GM18511 (cell line): ENCODE measurements around the gene NRN1.
"Not testable (repeated sequence)": the region's sequence is repeated elsewhere in the genome, so short reads cannot be mapped to it uniquely, and the experiment has no call there.

Experiments used
- ATAC-seq: cut with Tn5 transposase; IDR thresholded peaks from one replicate; pipeline ENCODE4 v1.9.1; 2021; ENCODE audit warnings: mild to moderate bottlenecking, moderate library complexity; ENCODE audit not compliant: unreplicated experiment

The NRN1 gene

GRCh38 chr6:5984150-5985089 is 22.3 kb downstream of the NRN1 start:
- no peak for ATAC-seq

DNA sequence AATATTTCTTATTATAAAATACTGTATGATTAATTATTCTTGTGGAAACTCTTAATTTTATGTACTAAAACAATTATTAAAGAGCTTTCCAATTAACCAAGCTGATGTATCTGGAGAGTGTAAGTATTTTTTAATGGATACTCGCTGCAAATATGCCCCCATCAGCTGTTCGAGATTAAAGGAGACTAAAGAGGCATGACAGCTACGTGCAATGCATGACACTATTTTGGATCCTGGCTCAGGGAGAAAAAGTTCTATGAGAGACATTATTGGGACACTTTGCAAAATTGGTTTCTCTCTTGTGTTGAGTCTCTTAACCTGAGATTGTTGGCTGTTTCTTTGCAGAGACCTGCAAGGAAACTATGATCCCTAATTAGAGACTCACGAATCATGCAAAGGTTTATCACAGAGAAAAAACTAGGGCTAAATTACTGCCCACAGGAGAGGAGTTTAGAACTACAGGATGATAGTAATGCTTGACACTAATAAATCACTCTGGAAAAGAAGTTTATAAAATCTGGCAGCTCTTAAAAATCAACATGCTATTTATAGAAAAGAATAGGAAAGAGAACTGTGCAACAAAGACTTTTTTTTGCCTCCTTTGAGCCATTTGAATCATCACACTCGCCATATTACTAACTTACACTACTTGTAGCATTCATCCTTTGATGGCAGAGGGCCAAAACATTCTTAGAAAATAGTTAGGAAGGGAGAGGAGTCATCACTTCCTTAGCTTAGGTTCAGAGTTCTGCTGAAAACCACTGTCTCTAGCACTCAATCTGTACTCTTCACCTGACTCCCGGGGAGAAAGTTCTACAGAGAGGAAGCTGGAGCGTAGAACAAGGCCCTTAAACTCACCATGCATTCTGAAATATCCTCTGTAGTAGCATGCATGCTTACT is 25.3 kb downstream of the NRN1 start:
- no peak for ATAC-seq

DNA sequence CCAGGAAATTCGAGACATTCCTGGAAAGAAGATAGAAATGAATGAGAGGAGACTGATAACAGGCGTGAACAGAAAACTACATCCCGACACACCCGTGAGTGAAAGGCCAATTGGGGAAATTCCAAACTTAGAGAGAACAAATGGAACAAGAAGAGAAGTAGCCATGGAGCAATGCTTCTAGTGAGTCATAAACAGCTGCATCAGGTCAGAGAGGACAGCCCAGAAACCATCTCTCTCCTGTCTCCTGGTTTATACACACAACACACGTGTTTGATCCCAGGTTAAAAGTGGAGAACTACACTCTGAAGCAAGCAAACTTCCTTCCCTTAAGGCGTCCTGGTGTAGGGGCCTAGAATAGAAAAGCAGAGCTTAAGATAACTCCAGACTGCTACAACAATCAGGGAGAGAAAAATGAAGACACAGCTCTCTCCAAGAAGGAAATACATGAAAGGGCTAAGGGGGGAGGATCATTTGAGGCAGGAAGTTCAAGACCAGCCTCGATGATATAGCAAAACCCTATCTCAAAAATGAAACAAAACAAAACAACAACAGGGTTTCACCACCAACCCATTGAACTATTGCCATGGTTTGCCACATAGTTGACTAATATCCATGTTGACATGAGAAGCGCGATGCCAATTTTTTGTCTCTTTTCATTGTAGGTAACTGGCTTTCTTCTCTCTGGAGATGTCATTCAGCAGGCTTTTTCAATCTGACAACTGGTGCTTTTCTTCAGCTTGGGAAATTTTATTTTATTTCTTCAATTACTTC is 26.9 kb downstream of the NRN1 start:
- ATAC-seq, result no peak

- no peak for ATAC-seq
Measured at GRCh38 chr6:5976811-5977210, 29.9 kb downstream of the NRN1 start.

DNA sequence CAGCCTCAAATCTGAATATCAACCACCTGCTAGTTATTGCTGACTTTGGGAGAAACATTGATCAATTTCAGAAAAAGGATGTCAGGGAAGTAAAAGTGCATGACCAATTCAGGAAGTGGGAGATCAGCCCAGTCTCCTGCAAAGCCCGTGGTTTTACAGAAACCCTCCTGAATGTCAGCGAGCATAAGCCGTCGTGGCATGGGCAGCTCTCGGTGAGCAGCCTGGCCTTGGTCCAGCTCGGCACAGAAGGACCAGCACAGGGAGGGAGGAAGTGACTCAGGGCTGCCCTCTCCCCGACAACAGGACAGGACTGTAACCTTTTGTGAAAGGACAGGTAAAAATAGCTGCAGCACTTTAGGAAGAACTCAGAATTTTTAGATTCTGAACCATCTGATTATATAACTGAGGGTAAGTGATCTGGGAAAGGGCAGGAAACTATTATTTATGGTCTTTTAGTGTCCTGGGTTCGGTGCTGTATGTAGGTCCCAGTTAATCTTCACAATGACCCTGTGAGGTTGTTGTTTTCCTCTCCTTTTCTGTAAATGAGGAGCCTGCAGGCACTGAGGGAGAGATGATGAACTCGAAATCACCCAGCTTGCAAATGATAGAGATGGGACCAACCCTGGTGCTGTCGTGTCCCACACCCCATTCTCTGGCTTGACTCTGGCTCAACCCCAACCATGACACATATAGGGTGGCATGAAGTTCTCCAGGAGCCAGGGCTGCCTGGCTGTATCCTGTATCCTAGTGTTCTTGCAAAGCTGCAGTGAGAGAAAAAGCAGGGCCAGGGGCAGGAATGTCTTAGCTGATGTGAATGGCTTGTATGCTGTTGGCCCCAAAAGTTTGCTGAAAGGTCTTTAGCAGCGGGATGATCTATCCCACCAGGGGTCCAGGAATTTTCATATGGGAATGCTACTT is 37.6 kb downstream of the NRN1 start:
- ATAC-seq, result no peak

DNA sequence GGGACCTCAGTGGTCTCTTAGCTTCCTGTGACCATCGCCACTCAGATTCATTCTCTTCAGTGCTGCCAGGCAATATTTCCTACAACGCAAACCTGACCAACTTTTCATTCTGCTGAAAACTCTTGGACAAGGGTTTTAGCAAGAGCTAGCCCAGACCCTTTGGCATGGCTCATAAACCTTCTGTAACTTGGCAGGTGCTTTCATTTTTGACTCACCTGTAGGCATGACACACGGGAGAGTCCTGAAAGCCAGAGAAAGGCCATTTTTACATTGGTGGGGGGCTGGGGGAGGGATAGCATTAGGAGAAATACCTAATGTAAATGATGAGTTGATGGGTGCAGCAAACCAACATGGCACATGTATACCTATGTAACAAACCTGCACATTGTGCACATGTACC is 38.7 kb downstream of the NRN1 start:
- not testable (repeated sequence) for ATAC-seq

GRCh38 chr6:5967594-5967993 is 39.1 kb downstream of the NRN1 start:
- no peak for ATAC-seq

- no peak for ATAC-seq
Measured at GRCh38 chr6:5962794-5963193, 43.9 kb downstream of the NRN1 start.

GRCh38 chr6:5961836-5962235 is 44.9 kb downstream of the NRN1 start:
- ATAC-seq, result no peak

DNA sequence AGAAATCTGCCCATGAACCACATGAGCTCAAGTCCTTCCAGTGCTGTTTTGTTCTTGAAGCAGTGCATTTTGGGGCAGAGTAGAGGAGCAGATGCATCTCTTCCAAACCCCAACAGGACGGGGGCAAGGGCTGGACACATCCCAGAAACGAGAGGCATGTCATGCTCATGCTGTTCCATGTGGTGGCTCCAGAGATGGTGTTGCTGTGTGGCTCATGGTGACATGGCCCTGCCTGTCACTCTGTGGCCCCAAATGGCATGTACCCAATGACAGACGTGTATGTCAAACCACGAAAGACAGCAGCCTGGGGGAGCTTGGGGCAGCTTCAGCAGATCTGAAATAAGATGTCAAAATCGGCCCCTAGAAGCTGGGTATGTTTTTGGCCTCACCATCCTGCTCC is 46.3 kb downstream of the NRN1 start:
- ATAC-seq, result no peak

GRCh38 chr6:5958921-5959320 is 47.8 kb downstream of the NRN1 start:
- no peak for ATAC-seq

DNA sequence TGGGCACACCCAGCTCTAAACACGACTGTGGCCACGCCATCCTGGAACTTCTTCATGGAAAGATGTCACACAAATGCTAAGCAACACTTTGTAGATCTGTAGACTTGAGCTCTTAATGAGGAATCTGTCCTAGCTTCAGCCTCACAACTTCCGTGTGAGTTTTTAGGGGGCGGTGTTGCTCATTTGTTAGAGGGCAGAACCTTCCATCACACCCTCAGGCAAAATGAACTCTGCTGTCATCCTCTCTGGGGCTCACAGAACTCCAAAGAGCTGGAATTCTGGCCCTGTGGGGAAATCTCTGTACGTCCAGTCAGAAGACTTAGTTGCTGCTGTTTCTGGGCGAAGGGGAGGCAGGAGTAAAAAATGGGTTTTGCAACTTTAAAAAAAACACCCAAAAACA is 49.8 kb downstream of the NRN1 start:
- no peak for ATAC-seq

- ATAC-seq, result no peak
Measured at GRCh38 chr6:5950361-5950785, 56.4 kb downstream of the NRN1 start.
